ENCODE results near the gene PKHD1.

The PKHD1 gene

GRCh38 chr6:52087498-52087999 is at the start of gene PKHD1:
PKHD1 (minus strand) TSS chr6:52087613; CDS start chr6:52084933, 2,680 bp downstream.
- Histone ChIP-seq H3K27ac (ENCODE audit: low read length) (no peak within 1 kb of the TSS), H3K9ac (ENCODE audit: low read length) (no peak within 1 kb of the TSS), H3K4me3 (ENCODE audit: low read length) (no peak within 1 kb of the TSS), H3K4me1 (ENCODE audit: control insufficient read depth, low read depth, low read length) (no peaks in the 10 kb centered on the region), H3K36me3 (ENCODE audit: control insufficient read depth, low read depth, low read length) (no peaks in the 10 kb centered on the region), H3K27me3 (ENCODE audit: control insufficient read depth, insufficient read depth, low read length) (no peaks in the 10 kb centered on the region), H3K9me3 (ENCODE audit: control insufficient read depth, low read depth, low read length) (no peaks in the 10 kb centered on the region)

- H3K9me3 ChIP-seq (ENCODE audit: control insufficient read depth, low read depth, low read length): no peaks in the 10 kb centered on the region
- no peak overlapping the region for H3K9ac ChIP-seq (ENCODE audit: low read length)
- H3K27ac ChIP-seq (ENCODE audit: low read length): no peak overlapping the region
- peaks cover 19% of the 10 kb centered on the region for H3K4me1 ChIP-seq (ENCODE audit: control insufficient read depth, low read depth, low read length)
- no peaks in the 10 kb centered on the region for H3K36me3 ChIP-seq (ENCODE audit: control insufficient read depth, low read depth, low read length)
- H3K27me3 ChIP-seq (ENCODE audit: control insufficient read depth, insufficient read depth, low read length): no peaks in the 10 kb centered on the region
- no peak overlapping the region for H3K4me3 ChIP-seq (ENCODE audit: low read length)
Measured at GRCh38 chr6:52136934-52137467, 49.6 kb upstream of the PKHD1 start.

GRCh38 chr6:52136055-52136454 is 48.6 kb upstream of the PKHD1 start:
- Histone ChIP-seq H3K4me3 (ENCODE audit: low read length) (no peak overlapping the region), H3K27ac (ENCODE audit: low read length) (no peak overlapping the region), H3K36me3 (ENCODE audit: control insufficient read depth, low read depth, low read length) (no peaks in the 10 kb centered on the region), H3K27me3 (ENCODE audit: control insufficient read depth, insufficient read depth, low read length) (no peaks in the 10 kb centered on the region), H3K9ac (ENCODE audit: low read length) (no peak overlapping the region), H3K9me3 (ENCODE audit: control insufficient read depth, low read depth, low read length) (no peaks in the 10 kb centered on the region), H3K4me1 (ENCODE audit: control insufficient read depth, low read depth, low read length) (peaks cover 19% of the 10 kb centered on the region)

- Histone ChIP-seq H3K27ac (ENCODE audit: low read length) (no peak overlapping the region), H3K36me3 (ENCODE audit: control insufficient read depth, low read depth, low read length) (no peaks in the 10 kb centered on the region), H3K9me3 (ENCODE audit: control insufficient read depth, low read depth, low read length) (no peaks in the 10 kb centered on the region), H3K4me3 (ENCODE audit: low read length) (no peak overlapping the region), H3K9ac (ENCODE audit: low read length) (no peak overlapping the region), H3K27me3 (ENCODE audit: control insufficient read depth, insufficient read depth, low read length) (no peaks in the 10 kb centered on the region), H3K4me1 (ENCODE audit: control insufficient read depth, low read depth, low read length) (peaks cover 19% of the 10 kb centered on the region)
Measured at GRCh38 chr6:52135217-52135616, 47.8 kb upstream of the PKHD1 start.

- H3K36me3 ChIP-seq (ENCODE audit: control insufficient read depth, low read depth, low read length): no peaks in the 10 kb centered on the region
- H3K9ac ChIP-seq (ENCODE audit: low read length): no peak overlapping the region
Measured at GRCh38 chr6:52134011-52134410, 46.6 kb upstream of the PKHD1 start.

GRCh38 chr6:52133324-52133723 is 45.9 kb upstream of the PKHD1 start:
- H3K9ac ChIP-seq (ENCODE audit: low read length): no peak overlapping the region
- no peak overlapping the region for H3K27ac ChIP-seq (ENCODE audit: low read length)
- no peak overlapping the region for H3K4me3 ChIP-seq (ENCODE audit: low read length)
- H3K9me3 ChIP-seq (ENCODE audit: control insufficient read depth, low read depth, low read length): no peaks in the 10 kb centered on the region
- no peaks in the 10 kb centered on the region for H3K27me3 ChIP-seq (ENCODE audit: control insufficient read depth, insufficient read depth, low read length)
- no peaks in the 10 kb centered on the region for H3K36me3 ChIP-seq (ENCODE audit: control insufficient read depth, low read depth, low read length)
- peaks cover 19% of the 10 kb centered on the region for H3K4me1 ChIP-seq (ENCODE audit: control insufficient read depth, low read depth, low read length)

More at GRCh38 chr6:52134011-52134410, 46.6 kb upstream of the PKHD1 start:
- H3K4me3 ChIP-seq (ENCODE audit: low read length): no peak overlapping the region
- H3K27me3 ChIP-seq (ENCODE audit: control insufficient read depth, insufficient read depth, low read length): no peaks in the 10 kb centered on the region
- H3K9me3 ChIP-seq (ENCODE audit: control insufficient read depth, low read depth, low read length): no peaks in the 10 kb centered on the region
- H3K27ac ChIP-seq (ENCODE audit: low read length): no peak overlapping the region
- H3K4me1 ChIP-seq (ENCODE audit: control insufficient read depth, low read depth, low read length): peaks cover 19% of the 10 kb centered on the region

- H3K36me3 ChIP-seq (ENCODE audit: control insufficient read depth, low read depth, low read length): no peaks in the 10 kb centered on the region
- no peak overlapping the region for H3K4me3 ChIP-seq (ENCODE audit: low read length)
- H3K9ac ChIP-seq (ENCODE audit: low read length): no peak overlapping the region
- H3K27ac ChIP-seq (ENCODE audit: low read length): no peak overlapping the region
- H3K27me3 ChIP-seq (ENCODE audit: control insufficient read depth, insufficient read depth, low read length): no peaks in the 10 kb centered on the region
- peaks cover 18% of the 10 kb centered on the region for H3K4me1 ChIP-seq (ENCODE audit: control insufficient read depth, low read depth, low read length)
- H3K9me3 ChIP-seq (ENCODE audit: control insufficient read depth, low read depth, low read length): no peaks in the 10 kb centered on the region
Measured at GRCh38 chr6:52132292-52132691, 44.9 kb upstream of the PKHD1 start.

- peaks cover 7% of the 10 kb centered on the region for H3K4me1 ChIP-seq (ENCODE audit: control insufficient read depth, low read depth, low read length)
- no peaks in the 10 kb centered on the region for H3K27me3 ChIP-seq (ENCODE audit: control insufficient read depth, insufficient read depth, low read length)
Measured at GRCh38 chr6:52130440-52130839, 43.0 kb upstream of the PKHD1 start.

GRCh38 chr6:52127957-52128356 is 40.5 kb upstream of the PKHD1 start:
- Histone ChIP-seq H3K9me3 (ENCODE audit: control insufficient read depth, low read depth, low read length) (no peaks in the 10 kb centered on the region), H3K4me1 (ENCODE audit: control insufficient read depth, low read depth, low read length) (no peaks in the 10 kb centered on the region), H3K4me3 (ENCODE audit: low read length) (no peak overlapping the region), H3K36me3 (ENCODE audit: control insufficient read depth, low read depth, low read length) (no peaks in the 10 kb centered on the region), H3K27me3 (ENCODE audit: control insufficient read depth, insufficient read depth, low read length) (no peaks in the 10 kb centered on the region), H3K27ac (ENCODE audit: low read length) (no peak overlapping the region), H3K9ac (ENCODE audit: low read length) (no peak overlapping the region)

More at GRCh38 chr6:52130440-52130839, 43.0 kb upstream of the PKHD1 start:
- no peak overlapping the region for H3K27ac ChIP-seq (ENCODE audit: low read length)
- H3K36me3 ChIP-seq (ENCODE audit: control insufficient read depth, low read depth, low read length): no peaks in the 10 kb centered on the region
- no peak overlapping the region for H3K4me3 ChIP-seq (ENCODE audit: low read length)
- H3K9ac ChIP-seq (ENCODE audit: low read length): no peak overlapping the region
- H3K9me3 ChIP-seq (ENCODE audit: control insufficient read depth, low read depth, low read length): no peaks in the 10 kb centered on the region

GRCh38 chr6:52126231-52126630 is 38.8 kb upstream of the PKHD1 start:
- H3K4me1 ChIP-seq (ENCODE audit: control insufficient read depth, low read depth, low read length): no peaks in the 10 kb centered on the region
- no peak overlapping the region for H3K9ac ChIP-seq (ENCODE audit: low read length)
- H3K27ac ChIP-seq (ENCODE audit: low read length): no peak overlapping the region
- no peaks in the 10 kb centered on the region for H3K9me3 ChIP-seq (ENCODE audit: control insufficient read depth, low read depth, low read length)
- H3K4me3 ChIP-seq (ENCODE audit: low read length): no peak overlapping the region
- H3K27me3 ChIP-seq (ENCODE audit: control insufficient read depth, insufficient read depth, low read length): no peaks in the 10 kb centered on the region
- H3K36me3 ChIP-seq (ENCODE audit: control insufficient read depth, low read depth, low read length): no peaks in the 10 kb centered on the region

- H3K36me3 ChIP-seq (ENCODE audit: control insufficient read depth, low read depth, low read length): no peaks in the 10 kb centered on the region
- no peaks in the 10 kb centered on the region for H3K4me1 ChIP-seq (ENCODE audit: control insufficient read depth, low read depth, low read length)
- H3K9me3 ChIP-seq (ENCODE audit: control insufficient read depth, low read depth, low read length): no peaks in the 10 kb centered on the region
- H3K4me3 ChIP-seq (ENCODE audit: low read length): no peak overlapping the region
- no peaks in the 10 kb centered on the region for H3K27me3 ChIP-seq (ENCODE audit: control insufficient read depth, insufficient read depth, low read length)
- H3K27ac ChIP-seq (ENCODE audit: low read length): no peak overlapping the region
- no peak overlapping the region for H3K9ac ChIP-seq (ENCODE audit: low read length)
Measured at GRCh38 chr6:52125572-52125971, 38.2 kb upstream of the PKHD1 start.

- H3K9me3 ChIP-seq (ENCODE audit: control insufficient read depth, low read depth, low read length): no peaks in the 10 kb centered on the region
- H3K27ac ChIP-seq (ENCODE audit: low read length): no peak overlapping the region
- H3K27me3 ChIP-seq (ENCODE audit: control insufficient read depth, insufficient read depth, low read length): no peaks in the 10 kb centered on the region
- H3K36me3 ChIP-seq (ENCODE audit: control insufficient read depth, low read depth, low read length): no peaks in the 10 kb centered on the region
- H3K4me3 ChIP-seq (ENCODE audit: low read length): no peak overlapping the region
- H3K9ac ChIP-seq (ENCODE audit: low read length): no peak overlapping the region
- no peaks in the 10 kb centered on the region for H3K4me1 ChIP-seq (ENCODE audit: control insufficient read depth, low read depth, low read length)
Measured at GRCh38 chr6:52125139-52125538, 37.7 kb upstream of the PKHD1 start.

All from iPS-18a (cell line).